GM21360 (cell line): ENCODE results near the gene EBF3.

Experiments used
- ATAC-seq: cut with Tn5 transposase; IDR thresholded peaks from one replicate; pipeline ENCODE4 v1.9.1; 2021; ENCODE audit warnings: mild to moderate bottlenecking, moderate library complexity; ENCODE audit not compliant: unreplicated experiment

The EBF3 gene

DNA sequence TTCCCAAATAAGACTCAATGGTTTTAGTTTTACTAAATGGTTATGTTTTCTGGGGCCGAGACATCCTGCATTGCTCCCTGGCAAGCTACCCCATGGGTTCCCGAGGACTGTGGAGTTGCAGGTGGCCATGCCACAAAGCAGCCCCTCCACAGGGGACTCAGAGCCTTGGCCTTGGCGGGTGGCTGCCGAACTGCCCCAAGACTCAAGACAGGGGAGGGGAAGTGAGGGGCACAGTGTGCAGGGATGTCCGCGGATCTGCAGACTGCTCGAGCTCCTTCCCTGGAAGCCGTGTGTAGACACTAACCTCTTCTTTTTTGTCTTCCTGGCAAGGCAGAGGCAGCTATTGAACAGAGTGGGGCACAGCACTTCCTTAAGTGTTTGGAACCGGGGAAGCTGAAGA, 154.6 kb downstream of the EBF3 start:
- ATAC-seq, result no peak

DNA sequence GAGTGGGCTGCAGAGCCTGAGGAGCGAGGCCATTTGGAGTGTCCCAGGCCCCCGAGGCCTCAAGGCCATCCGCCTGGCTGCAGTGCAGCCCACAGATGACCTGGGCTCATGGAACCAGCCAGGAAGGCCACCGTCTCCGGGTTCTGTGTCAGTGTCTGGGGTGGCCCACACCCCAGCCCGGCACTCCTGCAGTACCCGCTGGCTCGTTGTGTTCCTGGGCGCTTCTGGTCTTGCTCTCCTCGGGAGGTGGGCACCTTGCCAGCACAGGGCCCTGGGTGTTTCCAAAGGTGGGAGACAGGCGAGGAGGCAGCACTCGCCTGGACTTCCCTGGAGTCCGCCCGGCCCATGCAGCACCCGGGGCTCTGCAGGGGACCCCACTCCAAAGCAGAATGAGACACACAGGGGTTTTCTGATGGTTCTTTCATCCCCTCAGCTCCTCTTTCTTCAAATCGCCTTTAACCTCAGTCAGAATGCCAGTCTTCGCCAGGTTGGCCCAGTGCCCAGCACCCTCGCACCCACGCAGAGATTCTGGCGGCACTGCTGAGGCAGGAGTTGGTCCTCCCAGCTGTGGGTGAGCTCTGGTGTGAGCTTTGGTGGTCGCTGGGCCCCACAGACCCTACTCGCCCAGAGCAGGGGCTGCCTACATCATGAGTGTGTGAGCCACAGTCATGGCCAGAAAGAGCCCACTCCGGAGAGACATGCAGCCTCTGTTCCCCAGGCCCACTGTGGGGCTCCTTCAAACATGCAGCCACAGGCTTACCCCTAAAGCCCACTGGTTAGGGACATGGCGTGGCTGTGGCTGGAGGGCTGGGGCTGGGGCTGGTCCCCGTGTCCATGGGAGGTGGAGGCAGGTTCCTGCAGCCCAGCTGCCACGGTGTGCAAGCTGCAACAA, 155.7 kb downstream of the EBF3 start:
- ATAC-seq, result no peak

DNA sequence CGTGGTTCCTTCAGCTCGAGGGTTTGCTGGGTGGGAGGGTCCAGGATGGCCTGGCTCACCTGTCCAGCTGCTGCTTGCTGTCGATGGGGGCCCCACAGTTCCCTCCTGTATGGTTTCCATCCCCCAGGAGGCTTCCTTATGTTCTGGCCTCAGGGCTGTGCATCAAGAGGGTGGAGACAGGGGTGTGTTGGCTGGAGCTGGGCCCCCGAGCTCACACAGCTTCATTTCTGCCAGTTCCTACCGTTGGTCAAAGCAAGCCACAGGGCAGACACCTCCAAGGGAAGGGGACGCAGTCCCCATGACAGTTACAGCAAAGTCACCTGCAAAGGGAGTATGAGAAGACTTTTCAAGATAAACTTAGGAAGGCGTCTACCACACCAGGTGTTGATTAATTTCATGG, 156.9 kb downstream of the EBF3 start:
- no peak for ATAC-seq

DNA sequence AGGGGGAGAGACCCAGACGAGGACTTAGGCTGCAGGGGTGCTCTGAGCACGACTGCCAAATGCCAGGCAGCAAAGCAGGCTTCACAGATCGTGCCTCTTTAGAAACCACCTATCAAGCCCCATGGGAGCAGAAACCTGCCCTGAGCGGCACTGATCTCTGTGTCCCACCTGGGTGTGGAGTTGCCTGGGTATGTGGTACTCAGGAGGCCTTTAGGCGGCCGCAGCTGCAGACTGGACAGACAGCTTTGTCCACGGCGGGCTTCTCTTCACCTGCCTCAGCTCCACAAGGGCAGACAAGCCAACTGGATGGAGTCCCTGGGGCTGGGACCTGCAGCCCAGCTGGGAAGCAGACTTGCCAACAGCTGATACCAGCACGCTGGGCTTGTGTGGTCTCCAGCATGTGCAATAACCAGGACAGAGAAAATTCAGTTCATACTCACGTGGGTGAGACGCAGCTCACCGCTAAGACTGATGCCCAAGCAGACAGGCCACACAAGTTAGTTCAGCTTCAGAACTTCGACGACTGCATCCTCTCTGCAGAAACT, 163.2 kb downstream of the EBF3 start:
- ATAC-seq, result no peak

DNA sequence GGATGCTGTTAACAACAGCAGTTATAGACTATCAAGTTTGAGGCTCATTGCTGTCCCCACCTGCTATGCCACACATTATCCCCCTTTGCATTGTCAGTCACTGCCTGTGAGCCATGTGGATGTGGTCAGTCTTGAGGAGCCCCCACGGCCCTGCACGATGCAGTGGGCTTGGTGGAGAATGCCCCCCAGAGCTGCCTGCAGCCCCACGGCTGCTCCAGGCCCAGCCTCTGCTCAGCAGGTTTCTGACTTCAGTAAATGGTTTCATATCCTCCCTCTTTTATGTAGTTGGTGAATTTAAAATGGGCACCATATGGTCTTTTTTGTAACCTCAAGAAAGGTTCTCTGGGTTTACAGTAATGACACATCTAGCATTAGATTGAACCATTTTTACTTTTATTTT, 164.1 kb downstream of the EBF3 start:
- ATAC-seq, result no peak

DNA sequence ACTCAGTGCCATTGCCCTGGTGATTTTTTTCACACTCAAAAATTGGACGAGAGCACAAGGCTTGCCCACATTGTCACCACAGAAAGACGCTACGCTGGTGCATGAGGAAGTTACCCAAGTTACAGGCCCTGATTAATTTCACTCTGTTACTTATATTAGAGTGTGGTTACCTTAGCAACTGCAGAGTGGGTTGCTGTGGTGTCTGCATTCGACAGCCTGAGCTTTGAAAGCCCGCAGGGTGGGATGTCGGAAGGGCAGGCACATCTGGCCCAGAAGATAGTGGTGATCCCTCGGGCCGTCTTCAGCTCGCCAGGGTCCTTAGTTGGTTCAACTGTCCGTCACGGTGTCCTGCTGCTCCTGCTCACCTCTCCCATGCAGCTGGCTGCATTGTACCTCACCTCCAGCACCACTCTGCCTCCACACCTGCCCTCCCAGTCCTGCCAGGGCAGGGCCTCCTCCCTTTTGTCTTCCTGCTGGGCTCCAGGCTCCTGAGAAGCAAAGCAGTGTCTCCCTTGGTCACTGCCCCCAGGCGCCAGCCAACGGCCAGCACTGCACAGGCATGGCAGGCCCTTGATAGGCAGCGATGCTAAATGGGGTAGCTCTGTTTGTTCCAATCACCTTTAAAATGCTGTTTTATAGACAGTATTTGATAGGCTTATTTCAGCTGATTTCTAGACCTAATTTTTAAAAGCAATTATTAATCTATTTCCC, 167.2 kb downstream of the EBF3 start:
- ATAC-seq, result no peak

DNA sequence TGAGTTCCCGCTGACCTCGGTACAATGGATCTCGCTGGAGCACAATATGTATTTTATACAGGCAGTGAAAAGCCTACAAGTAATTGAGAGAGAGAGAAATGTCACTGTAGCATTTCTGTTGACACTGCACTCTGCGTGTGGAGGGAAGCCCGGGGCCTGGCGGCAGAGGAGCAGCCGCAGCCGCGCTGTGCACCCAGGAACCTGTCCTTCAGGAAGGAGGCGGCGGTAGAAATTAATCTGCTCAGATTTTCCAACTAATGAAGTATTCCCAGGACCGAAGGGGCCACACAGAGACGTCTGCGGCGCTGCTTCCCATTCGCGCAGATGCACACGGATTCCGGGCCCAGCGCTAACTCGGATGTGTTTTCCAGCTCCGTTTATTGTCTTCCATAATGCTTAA, 170.1 kb downstream of the EBF3 start:
- ATAC-seq, result no peak

DNA sequence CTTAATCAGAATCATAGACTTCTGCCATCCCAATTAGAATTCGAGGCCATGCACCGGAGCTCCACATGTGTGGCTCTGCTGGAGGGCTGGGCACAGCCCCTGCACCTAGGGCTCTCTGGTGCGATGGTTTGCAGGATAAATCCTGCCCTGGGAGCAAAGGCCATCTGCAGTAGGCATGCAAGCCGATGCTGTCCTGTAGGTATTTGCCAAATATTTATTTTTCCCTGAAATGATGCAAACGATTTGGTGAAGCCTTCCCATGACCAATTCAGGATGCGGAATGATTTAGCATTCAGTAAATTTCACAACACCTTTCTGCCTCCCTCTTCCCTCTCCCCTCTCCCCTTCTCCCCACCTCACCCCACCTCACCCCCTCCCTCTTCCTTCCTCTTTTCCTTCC, 170.6 kb downstream of the EBF3 start:
- no peak for ATAC-seq

DNA sequence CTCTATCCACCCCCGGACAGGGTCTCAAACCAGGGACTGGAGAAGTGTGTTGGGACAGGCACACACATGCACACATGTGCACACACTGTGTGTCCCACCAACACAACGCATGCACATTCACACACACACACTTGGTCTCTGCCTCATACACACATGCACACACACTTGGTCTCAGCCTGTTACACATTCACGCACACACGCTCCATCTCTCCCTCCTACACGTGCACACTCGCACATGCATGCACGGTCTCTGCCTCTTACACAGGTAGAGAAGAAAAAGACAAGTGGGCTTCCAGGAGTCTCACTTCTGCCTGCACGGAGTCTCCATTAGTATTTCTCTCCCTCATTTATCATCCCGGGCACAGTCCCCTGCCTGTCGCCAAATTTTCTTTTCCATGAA, 171.2 kb downstream of the EBF3 start:
- no peak for ATAC-seq

DNA sequence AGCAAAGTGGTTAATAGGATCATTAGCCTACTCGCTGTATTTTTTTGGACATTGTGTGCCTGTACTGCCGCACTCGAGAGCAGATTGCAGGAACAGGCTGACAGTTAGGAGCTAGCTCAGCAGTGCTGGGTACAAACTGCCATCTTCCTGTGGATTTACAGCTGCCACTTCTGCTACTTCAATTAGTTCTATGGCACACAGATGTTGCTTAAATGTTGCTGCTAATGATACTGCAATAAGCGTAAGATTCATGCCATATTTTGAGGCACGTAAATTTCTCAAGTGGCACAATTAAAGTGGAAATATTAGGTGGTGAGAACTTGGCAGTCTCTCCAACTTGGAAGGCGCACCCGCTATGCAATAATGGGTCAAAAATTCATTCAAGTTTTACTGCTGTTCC, 171.9 kb downstream of the EBF3 start:
- ATAC-seq, result no peak

DNA sequence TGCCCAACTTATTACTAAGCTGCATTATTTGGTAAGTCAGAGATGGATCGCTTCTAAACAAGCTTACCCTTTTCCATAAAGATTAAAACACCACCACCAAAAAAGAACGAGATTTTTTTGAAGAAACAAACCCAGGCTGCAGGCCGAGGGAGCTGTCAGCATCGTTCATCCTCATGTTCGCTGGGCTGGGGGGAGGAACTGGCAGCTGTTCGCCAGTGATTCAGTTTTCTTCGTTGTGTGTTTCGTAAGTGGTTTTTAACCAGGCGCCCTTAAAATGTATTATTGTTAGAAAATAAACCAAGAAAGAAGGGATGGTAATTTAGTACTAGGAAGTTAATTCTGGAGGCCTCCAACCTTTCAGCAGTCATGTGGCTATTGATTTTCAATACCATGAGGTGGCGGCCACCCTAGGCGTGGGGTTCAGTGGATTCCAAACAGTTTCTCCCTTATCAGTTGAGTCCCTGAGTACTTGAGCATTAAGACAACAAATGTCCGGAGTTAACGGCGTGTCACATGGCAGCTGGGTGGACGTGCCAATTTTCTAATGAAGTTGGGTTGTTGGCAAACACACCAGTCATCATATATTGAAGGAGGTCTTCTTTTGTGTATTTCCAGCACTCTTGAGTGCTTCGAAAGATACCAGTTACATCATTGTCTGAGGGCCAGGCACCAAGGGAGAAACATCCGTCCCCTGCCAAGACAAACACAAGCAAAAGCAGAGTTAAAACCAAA, 173.2 kb downstream of the EBF3 start:
- no peak for ATAC-seq

DNA sequence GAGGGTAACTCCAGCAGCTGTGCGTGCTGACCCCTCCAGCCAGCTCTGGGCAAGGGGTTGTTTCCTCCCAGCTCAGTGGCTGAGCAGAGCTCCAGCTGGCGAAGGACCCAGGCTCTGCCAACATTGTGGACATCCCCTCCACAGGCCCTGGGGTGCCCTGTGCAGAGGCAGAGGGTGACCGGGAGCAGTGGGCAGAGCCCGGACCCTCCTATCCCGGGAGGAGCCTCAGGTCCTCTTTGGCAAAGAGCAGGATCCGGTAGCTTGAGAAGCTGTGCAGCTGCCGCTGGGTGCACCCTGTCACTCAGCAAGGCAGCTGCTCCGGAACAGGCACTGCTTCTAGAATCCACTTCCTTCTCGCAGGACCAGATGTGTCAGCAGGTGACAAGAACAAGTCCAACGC, 175.9 kb downstream of the EBF3 start:
- no peak for ATAC-seq

DNA sequence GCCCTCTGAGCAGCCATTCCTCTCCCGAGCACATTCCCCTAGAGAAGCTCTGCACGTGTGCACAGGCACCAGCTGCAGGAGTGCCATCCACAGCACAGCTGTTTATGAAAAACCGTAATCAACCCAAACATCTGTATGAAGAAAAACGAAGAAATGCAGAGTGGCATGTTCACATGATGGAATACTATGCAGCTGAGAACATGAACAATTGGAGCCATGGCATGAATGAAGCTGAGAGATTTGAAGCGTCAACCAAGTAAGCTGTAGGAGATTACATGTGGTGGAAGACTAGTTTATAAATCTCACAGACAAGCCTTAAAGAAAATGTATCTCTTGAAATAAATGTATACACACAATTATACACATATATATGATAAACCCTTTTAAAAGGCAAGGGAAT, 176.5 kb downstream of the EBF3 start:
- no peak for ATAC-seq

DNA sequence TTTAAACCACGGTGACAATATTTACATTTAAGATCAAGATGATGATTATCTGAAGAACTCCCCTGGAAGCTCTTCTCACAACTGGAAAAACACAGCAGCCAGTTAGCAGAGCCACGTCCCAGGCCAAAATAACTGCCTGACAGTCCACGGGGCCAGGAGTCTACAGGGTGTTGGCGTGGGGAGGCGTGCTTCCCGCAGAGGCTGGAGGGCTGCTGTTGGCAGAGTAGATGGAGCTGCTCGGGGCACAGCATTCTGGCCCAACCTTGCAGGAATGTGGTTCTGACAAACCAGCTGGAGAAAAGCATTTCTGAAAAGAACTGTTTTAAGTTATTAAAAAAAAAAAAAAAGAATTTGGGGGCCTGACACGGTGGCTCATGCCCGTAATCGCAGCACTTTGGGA, 177.9 kb downstream of the EBF3 start:
- ATAC-seq, result no peak

DNA sequence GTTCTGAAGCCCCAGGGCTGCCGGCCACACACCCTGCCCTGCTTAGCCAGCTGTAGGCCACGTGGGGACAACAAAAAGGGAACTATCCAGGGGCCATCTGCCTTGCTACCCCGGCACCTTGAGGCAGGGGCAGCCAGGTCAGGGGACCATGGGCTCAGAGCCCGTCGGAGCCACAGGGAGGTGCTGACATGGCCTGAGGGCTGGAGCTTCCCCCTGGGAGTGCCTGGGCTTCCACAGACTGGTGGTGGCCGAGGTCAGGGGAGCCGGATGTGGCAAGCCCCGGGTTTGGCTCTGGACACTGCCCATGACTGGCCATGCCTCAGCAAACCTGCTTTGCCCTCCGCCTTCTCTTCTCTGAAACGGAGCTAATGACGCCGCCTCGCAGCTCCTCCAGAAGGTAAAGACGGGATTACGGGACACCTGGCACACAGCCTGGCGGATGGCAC, 178.5 kb downstream of the EBF3 start:
- ATAC-seq, result no peak
